Epidermal melanocyte (primary cell): Measurements from ENCODE around the gene CYP2W1.

Experiments used
- DNase-seq: peaks from one replicate; pipeline ENCODE4 v3.0.0; 2011; ENCODE audit warnings: low spot score; ENCODE audit not compliant: insufficient read length

Gene CYP2W1

DNA sequence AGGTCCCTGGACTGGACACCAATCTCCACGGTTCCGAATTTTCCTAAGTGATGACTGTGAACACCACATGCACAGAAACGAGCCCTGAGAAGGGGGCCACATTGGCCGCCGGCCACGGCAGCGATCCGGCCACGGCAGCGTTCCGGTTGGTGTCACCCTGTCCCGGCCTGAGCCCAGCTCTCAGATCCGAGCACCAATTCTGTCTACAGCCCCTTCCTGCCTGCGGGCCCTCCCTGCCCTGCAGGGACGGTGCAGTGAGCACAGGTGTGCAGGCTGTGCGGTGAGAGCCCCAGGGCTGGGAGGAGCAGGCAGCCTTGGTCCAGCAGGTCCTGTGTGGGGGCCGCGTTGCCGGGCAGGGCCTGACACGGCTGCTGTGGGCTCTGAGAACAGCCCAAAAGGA lies 31.7 kb downstream of the CYP2W1 start:
- no peak for DNase-seq

- DNase-seq, result no peak
These were observed 32.5 kb downstream of the CYP2W1 start for GRCh38 chr7:1015196-1016121.

DNA sequence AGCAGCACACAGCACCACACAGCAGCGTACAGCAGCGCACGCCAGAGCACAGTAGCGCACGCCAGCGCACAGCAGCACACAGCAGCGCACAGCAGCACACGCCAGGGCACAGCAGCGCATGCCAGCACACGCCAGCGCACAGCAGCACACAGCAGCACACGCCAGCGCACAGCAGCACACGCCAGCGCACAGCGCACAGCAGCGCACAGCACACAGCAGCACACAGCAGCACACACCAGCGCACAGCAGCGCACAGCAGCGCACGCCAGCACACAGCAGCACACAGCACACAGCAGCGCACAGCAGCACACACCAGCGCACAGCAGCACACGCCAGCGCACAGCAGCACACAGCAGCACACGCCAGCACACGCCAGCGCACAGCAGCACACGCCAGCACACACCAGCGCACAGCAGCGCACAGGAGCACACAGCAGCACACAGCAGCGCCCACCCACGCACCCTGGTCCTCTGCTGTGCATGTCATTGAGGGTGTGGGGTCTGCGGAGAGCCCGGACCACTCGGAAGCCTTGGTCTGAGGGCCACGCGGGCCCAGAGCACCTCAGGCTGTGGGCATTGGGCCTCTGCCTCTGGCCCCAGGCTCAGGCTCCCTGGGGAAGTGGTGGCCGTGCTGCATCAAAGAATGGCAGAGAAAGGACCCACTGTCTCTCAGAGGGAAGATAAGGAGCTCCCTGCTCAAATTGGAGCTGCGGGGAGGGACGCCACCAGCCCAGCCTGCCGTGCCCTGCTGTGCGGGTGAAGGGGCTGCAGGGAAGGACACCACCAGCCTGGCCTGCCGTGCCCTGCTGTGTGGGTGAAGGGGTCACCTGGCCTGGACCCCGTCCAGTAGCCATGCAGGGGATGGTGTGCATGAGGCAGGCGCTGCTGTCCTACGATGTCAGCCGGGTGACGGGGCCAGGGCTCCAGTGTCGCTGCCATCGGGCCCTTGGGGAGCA lies 33.9 kb downstream of the CYP2W1 start:
- DNase-seq, result no peak

GRCh38 chr7:1017586-1018333 lies 34.8 kb downstream of the CYP2W1 start:
- DNase-seq, result no peak

- no peak for DNase-seq
These were observed 35.3 kb downstream of the CYP2W1 start for GRCh38 chr7:1018334-1018695.

GRCh38 chr7:1019255-1019785 lies 36.3 kb downstream of the CYP2W1 start:
- no peak for DNase-seq

DNA sequence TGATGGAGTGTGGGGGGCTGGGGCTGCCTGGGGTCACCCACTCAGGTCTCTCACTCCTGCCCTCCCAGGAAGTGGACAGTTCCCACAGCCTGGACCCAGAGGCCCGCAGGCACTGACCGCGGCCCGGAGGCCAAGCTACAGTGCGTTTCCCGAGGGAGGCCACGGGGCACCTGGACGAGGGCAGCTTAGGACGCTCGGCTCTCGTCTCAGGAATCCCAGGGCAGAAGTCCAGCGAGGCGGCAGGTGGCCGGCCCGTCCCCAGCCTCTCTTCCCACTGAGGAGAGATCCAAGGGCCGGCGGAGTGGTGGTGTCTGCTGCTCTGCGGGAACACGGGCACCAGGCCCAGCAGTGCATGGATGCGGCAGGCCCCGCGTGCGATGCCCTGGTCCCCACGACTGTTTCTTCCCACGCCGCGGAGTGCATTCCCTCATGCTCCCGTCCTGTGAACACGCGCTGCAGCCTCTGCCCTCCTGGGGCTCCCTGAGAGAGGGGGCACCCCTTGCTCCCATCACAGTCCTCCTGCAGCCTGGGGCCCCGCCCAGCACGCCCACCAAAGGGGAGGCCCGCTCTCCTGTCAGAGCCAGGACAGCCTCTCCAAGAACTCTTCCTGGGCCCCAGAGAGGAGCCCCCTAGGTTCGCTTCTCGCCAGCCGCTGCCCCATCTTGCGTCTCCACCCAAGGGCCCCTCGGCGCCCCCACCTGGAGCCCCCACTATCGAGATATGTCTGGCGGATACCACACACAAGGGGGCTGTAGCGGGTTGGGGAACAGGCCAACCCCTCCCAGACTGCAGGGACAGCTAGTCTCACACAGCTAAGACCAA lies 37.0 kb downstream of the CYP2W1 start:
- no peak for DNase-seq

DNA sequence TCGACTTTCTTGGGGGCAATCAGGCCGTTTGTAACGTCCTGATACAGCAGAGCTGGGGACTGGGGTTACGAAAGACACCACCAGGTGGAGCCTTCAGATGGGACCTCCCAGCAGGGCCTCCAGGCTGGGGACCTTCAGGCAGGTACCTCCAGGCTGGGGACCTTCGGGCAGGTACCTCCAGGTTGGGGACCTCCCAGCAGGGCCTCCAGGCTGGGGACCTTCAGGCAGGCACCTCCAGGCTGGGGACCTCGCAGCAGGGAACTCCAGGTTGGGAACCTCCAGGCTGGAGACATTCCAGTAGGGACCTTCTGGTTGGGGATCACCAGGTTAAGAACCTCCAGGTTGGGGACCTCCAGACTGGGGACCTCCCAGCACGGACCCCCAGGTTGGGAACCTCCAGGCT lies 37.9 kb downstream of the CYP2W1 start:
- DNase-seq, result no peak

DNA sequence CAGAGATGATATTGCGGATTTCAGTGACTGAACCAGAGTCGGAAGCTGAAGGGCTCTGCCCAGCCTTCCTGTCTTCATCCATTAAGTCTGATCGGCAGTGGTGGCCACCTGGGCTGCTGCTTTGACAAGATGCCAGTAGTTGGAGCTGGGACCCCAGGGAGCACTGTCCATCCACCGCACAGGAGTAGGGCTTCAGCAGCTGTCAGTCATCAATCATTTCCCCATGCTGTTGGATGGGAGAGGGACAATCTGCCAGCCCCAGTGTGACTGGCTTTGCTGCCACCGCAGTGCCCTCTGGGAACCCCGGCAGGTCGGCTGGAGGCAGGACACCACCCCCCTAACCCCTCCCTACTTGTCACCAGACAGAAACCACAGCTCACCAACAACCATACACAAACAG lies 38.4 kb downstream of the CYP2W1 start:
- DNase-seq, result no peak

- no peak for DNase-seq
These were observed 39.0 kb downstream of the CYP2W1 start for GRCh38 chr7:1021931-1022330.

GRCh38 chr7:1022356-1022755 lies 39.4 kb downstream of the CYP2W1 start:
- no peak for DNase-seq

GRCh38 chr7:1022801-1023465 lies 40.0 kb downstream of the CYP2W1 start:
- no peak for DNase-seq

DNA sequence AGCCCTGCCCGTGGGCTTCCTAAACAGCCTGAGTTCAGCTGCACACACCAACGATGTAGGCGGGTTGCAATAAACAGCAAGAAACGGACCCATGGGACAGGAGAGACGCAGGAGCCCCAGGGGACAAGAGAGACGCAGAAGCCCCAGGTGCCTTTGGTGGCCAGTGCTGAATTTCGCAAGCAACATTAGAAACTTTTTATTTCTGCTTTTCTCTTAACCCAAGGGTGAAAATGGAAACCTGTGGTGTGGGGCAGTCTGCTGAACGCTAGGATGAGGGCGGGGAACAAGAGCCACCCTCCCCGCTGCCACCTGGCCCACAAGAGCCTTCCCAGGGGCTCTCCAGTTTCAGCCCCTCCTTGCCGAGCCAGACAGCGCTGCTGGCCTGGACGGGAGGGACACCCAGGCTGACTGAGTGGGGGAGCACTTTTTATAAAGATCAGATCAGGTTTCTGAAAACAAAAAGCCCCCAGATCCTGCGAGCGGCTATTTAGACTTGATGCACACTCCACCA lies 41.4 kb downstream of the CYP2W1 start:
- no peak for DNase-seq

DNA sequence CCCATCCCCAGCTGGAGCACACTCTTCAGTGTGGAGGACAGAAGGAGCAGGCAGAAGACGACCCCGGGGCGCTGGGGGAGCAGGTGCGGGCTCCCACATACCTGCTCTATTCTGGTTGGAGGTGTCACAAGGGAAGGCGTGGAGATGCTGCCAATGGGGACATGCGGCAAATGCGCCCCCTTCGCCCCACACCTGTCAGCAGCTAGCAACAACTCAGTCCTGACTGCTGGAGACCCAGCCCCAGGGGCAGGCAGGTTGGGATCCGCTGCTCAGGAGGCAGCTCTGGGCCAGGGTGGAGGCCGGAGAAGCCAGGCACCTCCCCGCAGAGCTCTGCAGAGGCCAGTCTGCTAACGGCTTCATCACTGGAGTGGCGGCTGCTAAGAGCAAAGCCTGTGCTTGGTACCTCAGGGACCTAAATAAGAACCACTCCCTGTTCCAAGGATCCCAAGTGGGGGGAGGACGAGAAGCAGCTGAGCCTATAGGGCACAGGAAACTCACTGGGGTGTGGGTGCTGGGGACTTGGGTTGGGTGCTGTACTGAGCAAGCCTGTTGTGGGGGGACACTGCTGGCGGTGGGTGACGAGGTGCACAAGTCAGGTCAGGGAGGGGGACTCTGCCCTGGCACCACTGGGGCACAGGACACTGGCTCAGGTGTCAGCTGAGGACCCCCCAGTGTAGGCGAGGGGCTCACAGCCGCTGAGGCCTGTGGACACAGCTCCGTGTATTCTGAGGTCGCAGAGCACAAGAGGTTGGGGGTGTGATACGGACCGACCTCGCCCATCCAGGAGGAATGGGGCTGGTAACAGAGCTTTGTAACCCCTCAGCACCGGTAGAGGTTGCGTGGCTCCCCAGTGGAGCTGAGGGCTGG lies 42.1 kb downstream of the CYP2W1 start:
- DNase-seq, result no peak

- no peak for DNase-seq
These were observed 43.0 kb downstream of the CYP2W1 start for GRCh38 chr7:1025743-1026581.

DNA sequence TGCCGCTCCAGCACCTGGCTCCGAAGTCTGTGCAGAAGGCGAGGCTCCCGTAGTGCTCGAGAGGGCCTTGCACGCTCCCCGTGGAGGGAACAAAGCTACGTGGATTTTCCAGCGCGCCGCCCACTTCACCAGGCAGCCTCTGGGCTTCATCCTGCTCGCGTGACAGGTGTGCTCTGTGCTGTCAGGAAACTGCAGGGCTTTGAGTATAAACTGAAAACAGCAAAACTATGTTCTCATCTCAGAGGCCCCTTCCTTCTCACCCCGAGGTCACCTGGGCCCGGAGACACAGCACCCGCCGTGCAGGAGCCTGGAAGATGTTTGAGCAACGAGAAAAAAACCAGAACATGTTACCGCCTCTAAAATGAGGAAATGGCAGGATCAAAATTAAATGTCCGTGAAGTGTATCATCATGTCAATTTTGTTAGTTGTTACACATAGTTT lies 43.8 kb downstream of the CYP2W1 start:
- no peak for DNase-seq

- no peak for DNase-seq
These were observed 44.5 kb downstream of the CYP2W1 start for GRCh38 chr7:1027242-1028043.
